Endothelial cell of umbilical vein (primary cell): ENCODE measurements around the gene LHX2.

ENCODE experiments used
- CTCF ChIP-seq, 2 donors: IDR thresholded peaks; 1 replicate in 1 of 2; 2 replicates in 1 of 2; pipeline ENCODE4 v1.5.1; 2011; ENCODE audit warnings: low read length in 2 of 2, mild to moderate bottlenecking in 2 of 2, moderate library complexity in 2 of 2, control low read depth in 1 of 2, inconsistent platforms in 1 of 2, low read depth in 1 of 2; ENCODE audit not compliant: insufficient read depth in 1 of 2; ENCODE audit errors: extremely low read depth in 1 of 2
- EZH2 ChIP-seq: IDR thresholded peaks from 2 replicates; pipeline ENCODE4 v1.6.1; 2012; ENCODE audit warnings: borderline replicate concordance, low read depth, mild to moderate bottlenecking, moderate library complexity, low read length, inconsistent platforms; ENCODE audit not compliant: severe bottlenecking
- GATA2 ChIP-seq: IDR thresholded peaks from 2 replicates; pipeline ENCODE4 v1.7.0; 2011; ENCODE audit warnings: low read depth, mild to moderate bottlenecking, moderate library complexity, mixed read lengths, low read length; ENCODE audit not compliant: insufficient read length, insufficient read depth
- MAX ChIP-seq: IDR thresholded peaks from 2 replicates; pipeline ENCODE4 v1.6.1; 2011; ENCODE audit not compliant: insufficient read depth, insufficient read length
- MYC ChIP-seq: IDR thresholded peaks from one replicate; pipeline ENCODE4 v1.6.1; 2011; ENCODE audit warnings: mild to moderate bottlenecking, low read depth, low read length
- POLR2A ChIP-seq: IDR thresholded peaks from 2 replicates; pipeline ENCODE4 v1.6.1; 2012; ENCODE audit warnings: low read depth, mild to moderate bottlenecking, control low read depth, low read length
- POLR2AphosphoS5 ChIP-seq: IDR thresholded peaks from 2 replicates; pipeline ENCODE4 v1.6.1; 2012; ENCODE audit warnings: low read depth, mild to moderate bottlenecking, control low read depth, low read length, moderate library complexity; ENCODE audit not compliant: insufficient read depth

GRCh38 chr9:124014211-124014955 is 2.8 kb downstream of the LHX2 start:
- TF ChIP-seq MAX (no peak), POLR2AphosphoS5 (no peak), CTCF (IDR thresholded peaks at IDR 0.05; ENCODE audit: extremely low read depth in 1 of 2, insufficient read depth in 1 of 2, low read depth in 1 of 2, low read length in 2 of 2) (no peak), POLR2A (no peak), MYC (no peak), EZH2 (no peak), GATA2 (no peak)
